Right atrium auricular region (tissue), 2 donors: ENCODE data around the gene TRIM10. TPM values are rescaled to one million over a fixed set of nuclear protein-coding genes. Genes with fewer than 3 reads are reported as not detected.

Experiments used
- DNase-seq: peaks from one replicate; pipeline ENCODE4 v3.0.0-alpha.2; 2019; ENCODE audit warnings: low spot score
- H3K27ac ChIP-seq, 2 donors: fragments of 200-600 bp; sonication (generic); 1 replicate in 1 of 2; 2 replicates in 1 of 2; pipeline ENCODE4 v1.5.1; 2016 to 2019
- H3K27me3 ChIP-seq, 2 donors: fragments of 200-600 bp; sonication (generic); one replicate each; pipeline versions ENCODE4 v1.5.1 to v1.6.0; 2017 to 2019
- H3K36me3 ChIP-seq: fragments of 200-600 bp; sonication (generic); one replicate; pipeline ENCODE4 v1.5.1; 2016
- H3K4me1 ChIP-seq, 2 donors: fragments of 200-600 bp; sonication (generic); one replicate each; pipeline versions ENCODE4 v1.5.1 to v1.6.0; 2017 to 2019
- H3K4me3 ChIP-seq, 2 donors: fragments of 200-600 bp; sonication (generic); 1 replicate in 1 of 2; 2 replicates in 1 of 2; pipeline ENCODE4 v1.5.1; 2017 to 2019; ENCODE audit warnings: mild to moderate bottlenecking in 1 of 2, moderate library complexity in 1 of 2
- H3K9me3 ChIP-seq, 2 donors: fragments of 200-600 bp; sonication (generic); one replicate each; pipeline ENCODE4 v1.5.1; 2019
- CTCF ChIP-seq, 2 donors: fragments of 200-600 bp; sonication (generic); IDR thresholded peaks; one replicate each; pipeline ENCODE4 v1.5.1; 2019; ENCODE audit warnings: antibody characterized with exemption in 2 of 2
- total RNA-seq, 2 donors: library from RNA; depleted of rRNA; stranded (reverse); fragments of >200 nt; gene quantifications; one replicate each; pipeline ENCODE4 v1.1.0, GENCODE V29; 2016

TRIM10 gene
- not detected for total RNA-seq

- DNase-seq, result no peak
- no peaks in the 10 kb centered on the region for H3K27me3 ChIP-seq
- peaks cover 0 to 6% of the 10 kb centered on the region in 2 donors for H3K4me1 ChIP-seq
- TF ChIP-seq CTCF (IDR thresholded peaks at IDR 0.05), result no peak
- no peaks in the 10 kb centered on the region for H3K9me3 ChIP-seq
- no peaks in the 10 kb centered on the region for H3K36me3 ChIP-seq
- no peak within 1 kb of the TSS for H3K4me3 ChIP-seq
- no peak within 1 kb of the TSS for H3K27ac ChIP-seq
Measured at GRCh38 chr6:30160785-30161531, at the start of gene TRIM10. Gene TRIM10 (minus strand): TSS chr6:30161211. CDS start chr6:30160858, 353 bp downstream.

- no peak overlapping the region for H3K4me3 ChIP-seq
- no peak for TF ChIP-seq CTCF (IDR thresholded peaks at IDR 0.05)
- H3K36me3 ChIP-seq, result no peaks in the 10 kb centered on the region
- H3K27me3 ChIP-seq, result no peaks in the 10 kb centered on the region
- DNase-seq, result no peak
- peak overlapping the region; percentile 28 to 35 for H3K27ac ChIP-seq
- H3K4me1 ChIP-seq, result peaks cover 0 to 56% of the 10 kb centered on the region in 2 donors
- H3K9me3 ChIP-seq, result no peaks in the 10 kb centered on the region
Measured at GRCh38 chr6:30207619-30208295, 46.7 kb upstream of the TRIM10 start.

- Histone ChIP-seq H3K27ac (peak overlapping the region; percentile 28 to 35), H3K4me1 (peaks cover 0 to 53% of the 10 kb centered on the region in 2 donors), H3K4me3 (no peak overlapping the region), H3K27me3 (no peaks in the 10 kb centered on the region), H3K36me3 (no peaks in the 10 kb centered on the region), H3K9me3 (no peaks in the 10 kb centered on the region)
- no peak for TF ChIP-seq CTCF (IDR thresholded peaks at IDR 0.05)
- no peak for DNase-seq
Measured at GRCh38 chr6:30206799-30207618, 46.0 kb upstream of the TRIM10 start.

GRCh38 chr6:30206152-30206551 lies 45.1 kb upstream of the TRIM10 start:
- no peak for TF ChIP-seq CTCF (IDR thresholded peaks at IDR 0.05)
- no peak for DNase-seq
- Histone ChIP-seq H3K4me1 (peaks cover 0 to 51% of the 10 kb centered on the region in 2 donors), H3K9me3 (no peaks in the 10 kb centered on the region), H3K36me3 (no peaks in the 10 kb centered on the region), H3K4me3 (no peak overlapping the region), H3K27me3 (no peaks in the 10 kb centered on the region), H3K27ac (no peak overlapping the region)

GRCh38 chr6:30204116-30204515 lies 43.1 kb upstream of the TRIM10 start:
- Histone ChIP-seq H3K9me3 (no peaks in the 10 kb centered on the region), H3K27me3 (no peaks in the 10 kb centered on the region), H3K27ac (no peak overlapping the region), H3K4me1 (peaks cover 0 to 42% of the 10 kb centered on the region in 2 donors), H3K36me3 (peaks cover 14% of the 10 kb centered on the region), H3K4me3 (no peak overlapping the region)
- TF ChIP-seq CTCF (IDR thresholded peaks at IDR 0.05), result no peak
- no peak for DNase-seq
